Brain microvascular endothelial cell (primary cell): ENCODE data around the gene FGD5.
"Not testable (repeated sequence)": the region's sequence is repeated elsewhere in the genome, so short reads cannot be mapped to it uniquely, and the experiment has no call there.

Experiments
- DNase-seq: peaks from one replicate; pipeline ENCODE4 v3.0.0-alpha.2; 2020
- H3K27ac ChIP-seq: fragments of 250-450 bp; sonication (Bioruptor Pico); 2 replicates; pipeline ENCODE4 v1.5.1; 2020; ENCODE audit warnings: mild to moderate bottlenecking, moderate library complexity
- H3K27me3 ChIP-seq: fragments of 250-450 bp; sonication (Bioruptor Pico); replicated peaks from 2 replicates; pipeline ENCODE4 v1.5.1; 2020; ENCODE audit warnings: mild to moderate bottlenecking
- H3K36me3 ChIP-seq: fragments of 250-450 bp; sonication (Bioruptor Pico); replicated peaks from 2 replicates; pipeline ENCODE4 v1.5.1; 2020; ENCODE audit warnings: mild to moderate bottlenecking
- H3K4me3 ChIP-seq: 2 replicates; pipeline ENCODE4 v1.5.1; 2011; ENCODE audit warnings: low read depth, mild to moderate bottlenecking, control low read depth, low read length, moderate library complexity
- in situ Hi-C: cut with HindIII; loops from 2 replicates; pipeline ENCODE4 v1.10.0; 2017; ENCODE audit warnings: low sequenced_read_pairs, low pct_ligation_motif_present
- TF ChIP-seq, protein P1 (sequence below): IDR thresholded peaks from 2 replicates; pipeline ENCODE4 v1.5.1; 2011; ENCODE audit warnings: low read depth, mild to moderate bottlenecking, moderate library complexity, low read length, control low read depth, inconsistent platforms; ENCODE audit errors: missing control alignments

FGD5 gene

DNA sequence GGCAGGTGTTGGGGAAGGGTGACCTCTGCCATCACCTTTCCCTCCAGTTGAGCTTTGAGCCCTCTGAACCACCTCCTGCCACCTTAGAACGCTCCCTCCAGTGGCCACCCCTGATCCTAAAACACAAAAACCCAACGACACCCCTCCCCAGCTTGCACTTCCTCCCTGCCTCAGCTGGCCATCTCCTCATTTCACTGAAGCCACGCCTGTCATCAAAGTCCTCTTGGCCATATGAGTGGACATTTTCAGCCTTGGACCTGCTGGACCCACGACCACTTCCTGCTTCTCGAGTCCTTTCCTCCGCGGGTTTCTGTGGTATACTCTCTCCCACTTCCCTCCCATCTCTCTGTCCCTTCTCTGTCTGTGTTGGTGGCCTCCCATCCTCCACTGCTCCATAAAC, 80.2 kb downstream of the FGD5 start:
- no peaks in the 10 kb centered on the region for H3K36me3 ChIP-seq
- H3K4me3 ChIP-seq, result no peak overlapping the region
- no peak overlapping the region for H3K27ac ChIP-seq
- no peak for DNase-seq
- no peaks in the 10 kb centered on the region for H3K27me3 ChIP-seq
- in situ Hi-C loops, result no loop called here
- TF ChIP-seq, protein P1, sequence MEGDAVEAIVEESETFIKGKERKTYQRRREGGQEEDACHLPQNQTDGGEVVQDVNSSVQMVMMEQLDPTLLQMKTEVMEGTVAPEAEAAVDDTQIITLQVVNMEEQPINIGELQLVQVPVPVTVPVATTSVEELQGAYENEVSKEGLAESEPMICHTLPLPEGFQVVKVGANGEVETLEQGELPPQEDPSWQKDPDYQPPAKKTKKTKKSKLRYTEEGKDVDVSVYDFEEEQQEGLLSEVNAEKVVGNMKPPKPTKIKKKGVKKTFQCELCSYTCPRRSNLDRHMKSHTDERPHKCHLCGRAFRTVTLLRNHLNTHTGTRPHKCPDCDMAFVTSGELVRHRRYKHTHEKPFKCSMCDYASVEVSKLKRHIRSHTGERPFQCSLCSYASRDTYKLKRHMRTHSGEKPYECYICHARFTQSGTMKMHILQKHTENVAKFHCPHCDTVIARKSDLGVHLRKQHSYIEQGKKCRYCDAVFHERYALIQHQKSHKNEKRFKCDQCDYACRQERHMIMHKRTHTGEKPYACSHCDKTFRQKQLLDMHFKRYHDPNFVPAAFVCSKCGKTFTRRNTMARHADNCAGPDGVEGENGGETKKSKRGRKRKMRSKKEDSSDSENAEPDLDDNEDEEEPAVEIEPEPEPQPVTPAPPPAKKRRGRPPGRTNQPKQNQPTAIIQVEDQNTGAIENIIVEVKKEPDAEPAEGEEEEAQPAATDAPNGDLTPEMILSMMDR, result no peak

DNA sequence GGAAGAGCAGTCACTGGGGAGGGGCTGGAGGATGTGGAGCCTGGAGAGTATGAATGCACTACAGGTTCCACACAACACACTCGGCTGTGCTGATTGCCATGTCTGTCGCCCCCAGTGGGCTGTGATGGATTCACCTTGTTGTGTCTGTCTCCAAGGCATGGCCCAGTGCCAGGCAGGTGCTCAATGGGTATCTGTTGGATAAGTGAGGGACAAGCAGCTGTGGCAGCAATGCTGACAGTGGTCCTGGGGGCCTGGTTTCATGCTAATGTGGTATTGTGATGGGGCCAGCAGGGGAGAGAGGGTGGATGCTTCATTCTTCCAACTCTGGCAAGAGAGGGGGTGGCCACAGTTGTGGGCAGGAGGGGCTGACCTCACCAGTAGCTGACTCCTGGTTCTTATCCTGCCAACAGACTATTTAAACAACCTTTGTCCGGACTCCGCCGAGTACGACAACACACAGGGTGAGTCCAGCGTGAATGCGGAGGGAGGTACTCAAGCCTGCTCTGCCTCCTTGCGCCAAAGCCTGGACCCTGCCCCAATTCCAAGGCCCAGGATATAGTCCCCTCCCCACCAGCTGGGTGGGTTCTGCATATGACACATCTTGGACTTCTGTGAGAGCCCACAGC, 81.3 kb downstream of the FGD5 start:
- TF ChIP-seq, protein P1, result no peak
- in situ Hi-C loops, result no loop called here

DNA sequence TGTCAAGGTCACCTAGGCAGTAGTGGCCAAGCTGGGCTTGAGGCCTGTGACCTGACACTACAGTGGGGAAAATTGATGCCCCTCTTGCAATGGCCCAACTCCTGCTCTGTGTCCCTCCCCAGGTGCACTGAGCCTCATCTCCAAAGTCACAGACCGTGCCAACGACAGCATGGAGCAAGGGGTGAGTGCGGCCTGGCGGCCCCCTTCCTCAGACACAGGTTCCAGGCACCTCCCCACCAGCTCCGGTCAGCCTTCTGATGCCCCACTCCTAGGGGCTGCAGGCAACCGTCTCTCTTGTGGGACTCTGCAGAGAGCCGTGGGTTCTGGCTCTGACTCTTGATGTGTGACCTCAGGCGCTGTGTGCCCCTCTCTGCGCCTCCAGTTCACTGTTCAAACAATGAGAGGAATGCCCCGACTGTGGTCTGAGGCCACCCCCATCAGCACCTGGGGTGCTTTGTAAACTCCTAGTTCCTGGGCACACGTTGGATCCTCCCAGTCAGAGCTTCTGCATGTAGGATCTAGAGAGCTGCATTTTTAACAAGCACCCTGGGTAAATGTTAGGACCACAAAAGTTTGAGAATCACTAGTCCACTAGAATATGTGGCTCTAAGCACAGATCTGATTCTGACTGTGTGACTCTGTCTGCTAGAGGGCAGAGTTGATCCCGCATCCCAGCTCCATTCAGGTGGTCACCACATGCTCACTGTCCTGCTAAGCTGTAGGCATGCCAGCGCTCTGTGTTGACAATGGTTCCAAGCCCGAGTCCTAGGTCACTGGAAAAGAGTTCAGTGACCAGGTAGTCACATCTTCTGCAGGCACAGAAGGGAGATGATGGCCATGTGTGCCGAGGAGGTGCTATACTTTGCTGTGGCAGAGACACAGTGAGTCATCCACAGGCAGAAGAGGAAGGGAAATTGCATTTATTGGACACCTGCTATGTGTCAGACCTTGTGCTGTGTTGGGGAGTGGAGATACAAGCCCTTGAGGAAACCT, 82.4 kb downstream of the FGD5 start:
- Histone ChIP-seq H3K36me3 (no peaks in the 10 kb centered on the region), H3K27me3 (no peaks in the 10 kb centered on the region), H3K27ac (no peak overlapping the region), H3K4me3 (no peak overlapping the region)
- in situ Hi-C loops, result no loop called here
- no peak for DNase-seq
- TF ChIP-seq, protein P1, result no peak

More for the DNA sequence above, 81.3 kb downstream of the FGD5 start:
- DNase-seq, result no peak
- no peaks in the 10 kb centered on the region for H3K36me3 ChIP-seq
- H3K27ac ChIP-seq, result no peak overlapping the region
- no peaks in the 10 kb centered on the region for H3K27me3 ChIP-seq
- no peak overlapping the region for H3K4me3 ChIP-seq

DNA sequence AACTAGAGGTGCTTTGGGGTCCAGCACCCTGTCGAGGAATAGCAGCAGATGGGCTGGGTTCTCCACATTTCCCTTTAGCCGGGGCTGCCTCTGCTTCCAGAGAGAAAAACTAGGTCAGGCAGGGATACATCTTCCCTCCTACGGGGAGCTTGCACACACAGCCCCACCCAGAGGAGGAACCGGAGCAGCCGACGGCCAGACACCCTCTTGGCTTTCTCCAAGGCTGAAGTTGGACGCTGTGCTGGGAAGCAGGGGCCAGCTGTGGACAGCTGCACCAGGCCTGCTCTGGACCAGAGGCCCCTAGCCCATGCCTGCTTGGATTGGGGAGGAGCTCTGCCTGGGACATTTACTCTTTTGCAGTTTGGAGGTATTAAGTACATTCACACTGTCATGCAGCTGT, 84.0 kb downstream of the FGD5 start:
- Histone ChIP-seq H3K4me3 (no peak overlapping the region), H3K27me3 (no peaks in the 10 kb centered on the region), H3K27ac (no peak overlapping the region), H3K36me3 (no peaks in the 10 kb centered on the region)
- TF ChIP-seq, protein P1, result no peak
- in situ Hi-C loops, result no loop called here
- DNase-seq, result no peak

DNA sequence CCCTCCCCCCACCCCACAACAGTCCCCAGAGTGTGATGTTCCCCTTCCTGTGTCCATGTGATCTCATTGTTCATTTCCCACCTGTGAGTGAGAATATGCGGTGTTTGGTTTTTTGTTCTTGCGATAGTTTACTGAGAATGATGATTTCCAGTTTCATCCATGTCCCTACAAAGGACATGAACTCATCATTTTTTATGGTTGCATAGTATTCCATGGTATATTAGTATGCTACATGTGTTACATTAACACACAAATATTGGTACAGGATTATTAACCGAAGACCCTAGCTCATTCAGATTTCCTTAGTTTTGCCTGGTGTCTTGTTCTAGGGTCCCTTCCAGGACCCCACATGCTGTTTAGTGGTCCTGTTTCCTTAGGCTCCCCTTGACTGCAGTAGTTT, 84.7 kb downstream of the FGD5 start:
- H3K36me3 ChIP-seq, H3K4me3 ChIP-seq, H3K27ac ChIP-seq, H3K27me3 ChIP-seq, in situ Hi-C loops, DNase-seq: not testable (repeated sequence)

DNA sequence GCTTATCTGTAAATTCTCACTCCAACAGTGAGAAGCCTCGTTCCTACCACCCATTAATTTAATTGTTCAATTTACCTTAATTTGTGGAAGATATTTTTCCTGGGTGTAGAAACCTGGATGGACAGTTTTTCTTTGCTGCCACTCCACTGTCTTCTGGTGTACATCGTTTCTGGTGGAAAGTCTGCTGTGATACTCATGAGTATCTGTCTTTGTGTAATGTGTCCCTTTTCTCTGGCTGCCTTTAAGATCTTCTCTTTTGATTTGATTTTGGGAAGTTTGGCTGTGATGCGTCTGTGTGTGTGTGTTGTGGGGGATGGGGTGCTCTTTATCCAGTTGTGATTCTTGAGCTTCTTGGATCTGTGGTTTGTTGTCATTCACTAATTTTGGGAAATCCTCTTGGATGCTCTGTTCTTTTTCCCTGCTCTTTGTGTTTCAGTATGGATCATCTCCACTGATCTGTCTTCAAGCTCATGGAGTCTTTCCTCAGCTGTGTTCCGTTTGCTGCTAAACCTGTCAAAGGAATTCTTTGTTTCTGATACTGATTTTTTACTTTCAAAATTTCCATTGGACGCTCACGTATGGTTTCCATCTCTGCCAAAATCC, 86.4 kb downstream of the FGD5 start:
- DNase-seq, result no peak
- Histone ChIP-seq H3K27me3 (no peaks in the 10 kb centered on the region), H3K36me3 (no peaks in the 10 kb centered on the region), H3K4me3 (no peak overlapping the region), H3K27ac (no peak overlapping the region)
- in situ Hi-C loops, result no loop called here
- TF ChIP-seq, protein P1, result no peak
